NCI-H2196 (cell line): ENCODE results near the gene NCBP2.

ENCODE experiments used
- DNase-seq: peaks from one replicate; lab custom pipeline; 2025; ENCODE audit not compliant: unreplicated experiment; lab: John Stamatoyannopoulos, UW

Gene NCBP2

GRCh38 chr3:196941729-196942225 is 551 bp downstream of the NCBP2 start:
- DNase-seq, result peak; percentile 71

GRCh38 chr3:196938576-196938975 is 3.8 kb downstream of the NCBP2 start:
- DNase-seq, result no peak

GRCh38 chr3:196938124-196938523 is 4.2 kb downstream of the NCBP2 start:
- DNase-seq, result no peak

- no peak for DNase-seq
Measured at GRCh38 chr3:196936288-196936687, 6.0 kb downstream of the NCBP2 start.

GRCh38 chr3:196932600-196932999 is 9.7 kb downstream of the NCBP2 start:
- DNase-seq, result no peak

GRCh38 chr3:196931828-196932587 is 10.3 kb downstream of the NCBP2 start:
- no peak for DNase-seq

GRCh38 chr3:196931157-196931556 is 11.2 kb downstream of the NCBP2 start:
- no peak for DNase-seq

GRCh38 chr3:196927571-196928453 is 14.5 kb downstream of the NCBP2 start:
- no peak for DNase-seq

- DNase-seq, result no peak
Measured at GRCh38 chr3:196920733-196921132, 21.6 kb downstream of the NCBP2 start.

- DNase-seq, result no peak
Measured at GRCh38 chr3:196918968-196919367, 23.4 kb downstream of the NCBP2 start.

GRCh38 chr3:196916995-196917394 is 25.3 kb downstream of the NCBP2 start:
- DNase-seq, result no peak

- DNase-seq, result no peak
Measured at GRCh38 chr3:196916221-196916620, 26.1 kb downstream of the NCBP2 start.

GRCh38 chr3:196915375-196915774 is 27.0 kb downstream of the NCBP2 start:
- no peak for DNase-seq

GRCh38 chr3:196914866-196915265 is 27.5 kb downstream of the NCBP2 start:
- DNase-seq, result no peak

GRCh38 chr3:196903740-196904139 is 38.6 kb downstream of the NCBP2 start:
- DNase-seq, result no peak

- no peak for DNase-seq
Measured at GRCh38 chr3:196902296-196902695, 40.0 kb downstream of the NCBP2 start.

GRCh38 chr3:196901768-196902167 is 40.6 kb downstream of the NCBP2 start:
- no peak for DNase-seq

- DNase-seq, result no peak
Measured at GRCh38 chr3:196896229-196896628, 46.1 kb downstream of the NCBP2 start.

GRCh38 chr3:196894557-196895295 is 47.6 kb downstream of the NCBP2 start:
- DNase-seq, result no peak

GRCh38 chr3:196889844-196890708 is 52.3 kb downstream of the NCBP2 start:
- no peak for DNase-seq
